SJSA1 (cell line): ENCODE results near the gene BIK. TPM values are rescaled to one million over a fixed set of nuclear protein-coding genes. Genes with fewer than 3 reads are reported as not detected.
"Not testable (repeated sequence)": the region's sequence is repeated elsewhere in the genome, so short reads cannot be mapped to it uniquely, and the experiment has no call there.

Experiments used
- DNase-seq, 2 experiments: peaks; one replicate each; pipeline ENCODE4 v3.0.0-alpha.2; 2015 to 2020; ENCODE audit warnings: low spot score in 2 of 2, low read depth in 1 of 2
- H3K27ac ChIP-seq: fragments of 250-450 bp; sonication (Bioruptor Pico); 2 replicates; pipeline ENCODE4 v1.5.1; 2020; ENCODE audit warnings: mild to moderate bottlenecking, moderate library complexity
- H3K27me3 ChIP-seq: fragments of 250-450 bp; sonication (Bioruptor Pico); replicated peaks from 2 replicates; pipeline ENCODE4 v1.5.1; 2020; ENCODE audit warnings: mild to moderate bottlenecking, moderate library complexity
- H3K36me3 ChIP-seq: fragments of 250-450 bp; sonication (Bioruptor Pico); 2 replicates; pipeline ENCODE4 v1.5.1; 2020; ENCODE audit warnings: mild to moderate bottlenecking
- H3K4me1 ChIP-seq: fragments of 250-450 bp; sonication (Bioruptor Pico); replicated peaks from 2 replicates; pipeline ENCODE4 v1.6.1; 2021; ENCODE audit warnings: mild to moderate bottlenecking
- H3K4me3 ChIP-seq: fragments of 250-450 bp; sonication (Bioruptor Pico); 2 replicates; pipeline ENCODE4 v1.5.1; 2020; ENCODE audit warnings: mild to moderate bottlenecking
- H3K9me3 ChIP-seq: fragments of 250-450 bp; sonication (Bioruptor Pico); replicated peaks from 2 replicates; pipeline ENCODE4 v1.5.1; 2020; ENCODE audit warnings: mild to moderate bottlenecking
- total RNA-seq: library from RNA; depleted of rRNA; stranded (reverse); fragments of >200 nt; shearing (Covaris generic); gene quantifications from 2 replicates; pipeline ENCODE4 v1.2.3, GENCODE V29; 2014

BIK gene
- total RNA-seq, 1 experiment from 2014 or later: 2.2 TPM

- H3K9me3 ChIP-seq: no peaks in the 10 kb centered on the region
- DNase-seq: no peak
- no peak overlapping the region for H3K27ac ChIP-seq
- H3K4me3 ChIP-seq: no peak overlapping the region
- no peaks in the 10 kb centered on the region for H3K4me1 ChIP-seq
- peaks cover 52% of the 10 kb centered on the region for H3K36me3 ChIP-seq
- H3K27me3 ChIP-seq: no peaks in the 10 kb centered on the region
Measured at GRCh38 chr22:43133401-43133800, 22.9 kb downstream of the BIK start.

GRCh38 chr22:43134553-43134952 lies 24.0 kb downstream of the BIK start:
- H3K9me3 ChIP-seq: no peaks in the 10 kb centered on the region
- H3K4me3 ChIP-seq: no peak overlapping the region
- no peaks in the 10 kb centered on the region for H3K4me1 ChIP-seq
- DNase-seq: no peak
- no peak overlapping the region for H3K27ac ChIP-seq
- H3K36me3 ChIP-seq: peaks cover 61% of the 10 kb centered on the region
- H3K27me3 ChIP-seq: no peaks in the 10 kb centered on the region

DNA sequence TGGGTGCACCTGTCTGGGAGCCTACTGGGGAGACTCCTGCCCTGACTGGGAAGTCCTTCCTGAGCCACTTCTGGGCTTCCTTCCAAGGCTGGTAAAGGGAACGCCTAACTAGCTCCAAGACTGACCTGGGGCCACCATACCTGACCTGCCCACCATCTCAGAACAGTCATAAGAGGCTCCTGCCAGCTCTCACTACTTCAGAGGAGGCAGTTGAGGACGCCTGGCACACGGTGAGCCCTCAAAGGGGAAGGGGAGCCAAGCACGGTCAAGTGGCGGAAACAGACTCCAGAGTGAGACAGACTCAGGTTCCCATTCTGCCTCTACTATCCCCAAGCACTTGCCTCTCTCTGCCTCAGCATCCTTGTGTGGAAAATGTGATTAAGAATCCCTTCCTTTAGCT lies 25.0 kb downstream of the BIK start:
- H3K27me3 ChIP-seq: no peaks in the 10 kb centered on the region

GRCh38 chr22:43136255-43136654 lies 25.7 kb downstream of the BIK start:
- DNase-seq: peak in 1 of 2 experiments; percentile 37
- Histone ChIP-seq H3K4me1 (no peaks in the 10 kb centered on the region), H3K9me3 (no peaks in the 10 kb centered on the region), H3K4me3 (no peak overlapping the region), H3K27ac (no peak overlapping the region), H3K27me3 (no peaks in the 10 kb centered on the region), H3K36me3 (peaks cover 65% of the 10 kb centered on the region)

More for the DNA sequence above, 25.0 kb downstream of the BIK start:
- Histone ChIP-seq H3K4me1 (no peaks in the 10 kb centered on the region), H3K9me3 (no peaks in the 10 kb centered on the region), H3K36me3 (peaks cover 67% of the 10 kb centered on the region), H3K4me3 (no peak overlapping the region), H3K27ac (no peak overlapping the region)
- no peak for DNase-seq

DNA sequence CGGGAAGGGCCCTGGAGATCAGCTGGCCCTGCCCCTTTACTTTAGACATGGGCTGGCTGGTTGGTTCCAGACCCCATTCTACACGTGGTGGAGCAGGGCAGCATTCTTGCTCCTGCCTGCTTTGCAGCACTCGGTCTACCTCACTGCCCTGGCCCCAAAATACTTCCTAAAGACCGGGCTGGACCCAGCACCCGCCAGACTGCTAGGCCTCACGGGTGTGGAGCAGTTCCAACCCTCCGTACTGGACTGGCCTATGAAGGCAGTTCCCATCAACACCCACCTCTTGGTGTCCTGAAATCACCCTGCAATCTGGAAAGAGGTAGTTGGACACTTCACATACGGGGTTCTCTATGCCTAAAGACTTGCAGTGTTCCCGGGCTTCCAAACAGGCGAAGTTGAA lies 26.3 kb downstream of the BIK start:
- Histone ChIP-seq H3K27me3 (no peaks in the 10 kb centered on the region), H3K4me1 (no peaks in the 10 kb centered on the region), H3K4me3 (no peak overlapping the region), H3K27ac (no peak overlapping the region), H3K9me3 (no peaks in the 10 kb centered on the region), H3K36me3 (peaks cover 65% of the 10 kb centered on the region)
- no peak for DNase-seq

GRCh38 chr22:43142880-43143562 lies 32.5 kb downstream of the BIK start, which contains the start of gene MCAT:
Gene MCAT (minus strand): TSS chr22:43143398. CDS start chr22:43143348, 50 bp downstream.
- Histone ChIP-seq H3K4me1 (peaks cover 8% of the 10 kb centered on the region), H3K9me3 (no peaks in the 10 kb centered on the region), H3K27me3 (no peaks in the 10 kb centered on the region), H3K4me3 (peak within 1 kb of the TSS; percentile 86), H3K27ac (peak within 1 kb of the TSS; percentile 36), H3K36me3 (peaks cover 28% of the 10 kb centered on the region)
- DNase-seq: peak; percentile 72 to 79

DNA sequence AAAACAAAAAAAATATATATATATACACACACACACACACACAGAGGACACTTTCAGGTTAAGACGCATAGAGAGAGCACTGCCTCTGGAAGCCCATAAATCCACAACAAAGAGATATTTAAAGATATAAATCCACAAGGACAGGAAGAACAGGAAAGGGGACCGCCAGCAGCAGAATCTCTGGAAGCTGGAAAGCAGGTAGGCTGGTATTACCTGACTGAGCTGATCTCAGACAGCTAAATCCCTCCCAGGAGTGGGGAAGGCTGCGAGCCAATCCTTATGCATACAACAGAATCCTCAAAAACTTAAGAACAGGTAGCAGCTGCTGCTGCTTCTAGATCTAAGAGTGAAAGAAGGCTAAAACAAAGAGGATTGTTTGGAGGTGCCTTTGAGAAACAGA lies 34.4 kb downstream of the BIK start:
- Histone ChIP-seq H3K36me3 (peaks cover 15% of the 10 kb centered on the region; the same call in 1 of the 2 replicates), H3K4me3 (no peak overlapping the region), H3K4me1 (peaks cover 8% of the 10 kb centered on the region), H3K27ac (no peak overlapping the region), H3K27me3 (no peaks in the 10 kb centered on the region), H3K9me3 (no peaks in the 10 kb centered on the region)
- DNase-seq: no peak

DNA sequence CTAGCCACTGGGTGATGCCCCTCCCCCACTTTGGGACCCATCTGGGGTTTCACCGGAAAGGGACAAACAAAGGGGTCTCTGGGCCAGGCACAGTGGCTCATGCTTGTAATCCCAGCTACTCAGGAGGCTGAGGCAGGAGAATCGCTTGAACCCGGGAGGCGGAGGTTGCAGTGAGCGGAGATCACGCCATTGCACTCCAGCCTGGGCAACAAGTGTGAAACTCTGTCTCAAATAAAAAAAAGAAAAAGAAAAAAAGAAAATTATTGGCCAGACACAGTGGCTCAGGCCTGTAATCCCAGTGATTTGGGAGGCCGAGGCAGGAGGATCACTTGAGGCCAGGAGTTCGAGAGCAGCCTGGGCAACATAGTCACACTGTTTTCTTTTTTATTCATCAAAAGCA lies 34.8 kb downstream of the BIK start:
- not testable (repeated sequence) for H3K27me3 ChIP-seq, H3K4me3 ChIP-seq, H3K9me3 ChIP-seq, H3K4me1 ChIP-seq, DNase-seq, H3K27ac ChIP-seq
- peaks cover 12% of the 10 kb centered on the region; the same call in 1 of the 2 replicates for H3K36me3 ChIP-seq

DNA sequence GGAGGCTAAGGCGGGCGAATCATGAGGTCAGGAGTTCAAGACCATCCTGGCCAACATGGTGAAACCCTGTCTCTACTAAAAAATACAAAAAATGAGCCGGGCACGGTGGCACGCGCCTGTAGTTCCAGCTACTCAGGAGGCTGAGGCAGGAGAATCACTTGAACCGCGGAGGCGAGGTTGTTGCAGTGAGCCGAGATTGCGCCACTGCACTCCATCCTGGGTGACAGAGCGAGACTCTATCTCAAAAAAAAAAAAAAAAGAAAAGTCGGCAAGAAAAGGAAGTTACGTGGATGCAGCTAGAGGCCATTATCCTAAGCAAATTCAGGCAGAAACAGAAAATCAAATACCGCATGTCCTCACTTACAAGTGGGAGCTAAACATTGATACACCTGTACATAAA lies 35.8 kb downstream of the BIK start:
- peaks cover 13% of the 10 kb centered on the region for H3K4me1 ChIP-seq
- H3K27ac ChIP-seq, H3K27me3 ChIP-seq, H3K9me3 ChIP-seq, H3K4me3 ChIP-seq, H3K36me3 ChIP-seq, DNase-seq: not testable (repeated sequence)

DNA sequence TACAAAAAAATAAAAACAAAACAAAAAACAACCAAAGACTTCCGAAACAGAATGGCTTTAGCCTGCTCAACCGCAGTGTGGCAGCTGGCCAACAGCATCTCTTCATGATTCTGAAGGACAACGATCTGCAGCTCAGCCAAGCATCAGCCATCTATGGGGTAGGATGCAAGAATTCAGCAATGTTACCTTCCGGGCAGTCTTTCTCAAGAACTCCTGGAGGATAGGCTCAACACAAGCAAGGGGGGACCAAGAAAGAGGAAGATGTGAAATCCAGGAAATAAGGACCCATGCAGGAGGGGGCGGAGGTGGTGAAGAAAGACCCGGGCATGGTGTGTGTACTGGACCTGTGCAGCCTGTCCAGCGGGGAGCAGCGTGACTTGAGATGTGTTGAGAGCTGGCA lies 37.3 kb downstream of the BIK start:
- H3K27me3 ChIP-seq: no peaks in the 10 kb centered on the region
- no peak overlapping the region for H3K4me3 ChIP-seq
- H3K4me1 ChIP-seq: peaks cover 24% of the 10 kb centered on the region
- no peak overlapping the region for H3K27ac ChIP-seq
- H3K9me3 ChIP-seq: no peaks in the 10 kb centered on the region
- H3K36me3 ChIP-seq: peaks cover 10% of the 10 kb centered on the region; the same call in 1 of the 2 replicates
- no peak for DNase-seq

GRCh38 chr22:43148581-43148980 lies 38.0 kb downstream of the BIK start:
- Histone ChIP-seq H3K4me1 (peaks cover 25% of the 10 kb centered on the region), H3K9me3 (no peaks in the 10 kb centered on the region), H3K36me3 (peaks cover 6% of the 10 kb centered on the region; the same call in 1 of the 2 replicates), H3K4me3 (no peak overlapping the region), H3K27me3 (no peaks in the 10 kb centered on the region), H3K27ac (no peak overlapping the region)
- no peak for DNase-seq

DNA sequence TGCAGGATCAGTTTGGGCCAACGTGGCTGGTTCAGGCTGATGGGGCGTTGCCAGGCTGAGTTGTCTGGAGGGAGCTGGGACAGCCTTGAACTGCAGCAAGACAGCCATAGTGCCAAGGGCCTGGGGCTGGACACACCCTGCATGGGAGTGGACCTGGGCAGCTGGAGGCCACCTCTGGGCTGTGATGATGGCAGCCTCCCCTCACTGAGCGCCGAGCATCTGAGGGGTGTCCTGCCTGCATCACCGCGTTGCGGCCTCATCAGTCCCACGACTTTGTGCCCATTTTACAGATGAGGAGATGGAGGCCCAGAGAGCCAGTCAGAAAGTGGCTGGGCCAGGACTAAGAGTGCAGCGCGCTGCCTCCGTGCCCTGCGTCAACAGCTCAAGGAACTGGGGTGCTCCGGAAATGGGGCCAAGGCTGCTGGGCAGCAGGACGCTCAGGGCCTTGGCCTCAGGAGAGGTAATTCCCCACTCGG lies 40.2 kb downstream of the BIK start:
- no peak for DNase-seq
- Histone ChIP-seq H3K4me3 (peak overlapping the region; percentile 74), H3K36me3 (peaks cover 9% of the 10 kb centered on the region; the same call in 1 of the 2 replicates)

GRCh38 chr22:43151251-43152002 lies 40.9 kb downstream of the BIK start, which contains the start of gene TSPO:
Gene TSPO (plus strand): TSS chr22:43151559. CDS start chr22:43159239, 7,680 bp downstream.
- Histone ChIP-seq H3K36me3 (peaks cover 9% of the 10 kb centered on the region; the same call in 1 of the 2 replicates), H3K27me3 (no peaks in the 10 kb centered on the region), H3K4me1 (peaks cover 23% of the 10 kb centered on the region), H3K4me3 (peak within 1 kb of the TSS; percentile 74), H3K9me3 (no peaks in the 10 kb centered on the region), H3K27ac (peak within 1 kb of the TSS; percentile 53)
- peak; percentile 33 to 62 for DNase-seq

More for the DNA sequence above, 40.2 kb downstream of the BIK start:
- H3K27ac ChIP-seq: no peak overlapping the region
- no peaks in the 10 kb centered on the region for H3K9me3 ChIP-seq
- no peaks in the 10 kb centered on the region for H3K27me3 ChIP-seq
- peaks cover 23% of the 10 kb centered on the region for H3K4me1 ChIP-seq

- H3K36me3 ChIP-seq: peaks cover 9% of the 10 kb centered on the region; the same call in 1 of the 2 replicates
- H3K27ac ChIP-seq: peak overlapping the region; percentile 49
- no peaks in the 10 kb centered on the region for H3K9me3 ChIP-seq
- DNase-seq: no peak
- peak overlapping the region; percentile 74 for H3K4me3 ChIP-seq
- no peaks in the 10 kb centered on the region for H3K27me3 ChIP-seq
- H3K4me1 ChIP-seq: peaks cover 23% of the 10 kb centered on the region
Measured at GRCh38 chr22:43152003-43152356, 41.4 kb downstream of the BIK start.
